MV-4-11 (cell line): ENCODE data around the gene STARD3NL.
"Not testable (repeated sequence)": the region's sequence is repeated elsewhere in the genome, so short reads cannot be mapped to it uniquely, and the experiment has no call there.

Source experiments
- DNase-seq: peaks from one replicate; lab custom pipeline; 2025; lab: John Stamatoyannopoulos, UW

The STARD3NL gene

GRCh38 chr7:38269704-38270346, 91.8 kb downstream of the STARD3NL start:
- not testable (repeated sequence) for DNase-seq

- DNase-seq: not testable (repeated sequence)
Measured at GRCh38 chr7:38270405-38270804, 92.4 kb downstream of the STARD3NL start.

- DNase-seq: peak; percentile 71
Measured at GRCh38 chr7:38273286-38273995, 95.4 kb downstream of the STARD3NL start, which contains the start of gene TARP. Gene TARP, minus strand, starts transcription at chr7:38273636.

- peak; percentile 67 for DNase-seq
Measured at GRCh38 chr7:38274486-38274885, 96.4 kb downstream of the STARD3NL start.

GRCh38 chr7:38274927-38275620, 97.0 kb downstream of the STARD3NL start:
- peak; percentile 90 for DNase-seq

- peak; percentile 99 for DNase-seq
Measured at GRCh38 chr7:38276096-38276877, 98.2 kb downstream of the STARD3NL start.

- no peak for DNase-seq
Measured at GRCh38 chr7:38280000-38280399, 102.0 kb downstream of the STARD3NL start.
